ENCODE measurements around the gene PLA2G7. TPM values are rescaled to one million over a fixed set of nuclear protein-coding genes. Genes with fewer than 3 reads are reported as not detected.
"Not testable (repeated sequence)": the region's sequence is repeated elsewhere in the genome, so short reads cannot be mapped to it uniquely, and the experiment has no call there.

PLA2G7 gene
- polyA plus RNA-seq, 1 experiment, result not detected

- POLR2A ChIA-PET, result no interaction called here
- no peak for TF ChIP-seq CTCF (IDR thresholded peaks at IDR 0.05; ENCODE audit: insufficient read depth, low read depth, low read length)
These were observed 10.8 kb upstream of the PLA2G7 start for GRCh38 chr6:46745973-46746372.

GRCh38 chr6:46744159-46744725 is 9.1 kb upstream of the PLA2G7 start:
- CTCF ChIA-PET; H3K4me3 ChIP-seq (ENCODE audit: low read depth, low read length); POLR2A ChIA-PET; DNase-seq (ENCODE audit: low read depth); H3K36me3 ChIP-seq (ENCODE audit: control insufficient read depth, insufficient read depth, low read length); H3K27me3 ChIP-seq (ENCODE audit: control insufficient read depth, insufficient read depth, low read length): not testable (repeated sequence)

More at GRCh38 chr6:46745973-46746372, 10.8 kb upstream of the PLA2G7 start:
- no peaks in the 10 kb centered on the region for H3K27me3 ChIP-seq (ENCODE audit: control insufficient read depth, insufficient read depth, low read length)
- no peak for DNase-seq (ENCODE audit: low read depth)
- H3K4me3 ChIP-seq (ENCODE audit: low read depth, low read length), result no peak overlapping the region
- H3K36me3 ChIP-seq (ENCODE audit: control insufficient read depth, insufficient read depth, low read length), result no peaks in the 10 kb centered on the region
- CTCF ChIA-PET, result no interaction called here

GRCh38 chr6:46743425-46744158 is 8.4 kb upstream of the PLA2G7 start:
- CTCF ChIA-PET, result interaction anchor here (1.5 kb wide), 1 partner anchor 10 kb away, joined by 6 read pairs; no protein-coding TSS in a partner anchor
- no peaks in the 10 kb centered on the region for H3K27me3 ChIP-seq (ENCODE audit: control insufficient read depth, insufficient read depth, low read length)
- no peak for TF ChIP-seq CTCF (IDR thresholded peaks at IDR 0.05; ENCODE audit: insufficient read depth, low read depth, low read length)
- no peak for DNase-seq (ENCODE audit: low read depth)
- no peak overlapping the region for H3K4me3 ChIP-seq (ENCODE audit: low read depth, low read length)
- H3K36me3 ChIP-seq (ENCODE audit: control insufficient read depth, insufficient read depth, low read length), result no peaks in the 10 kb centered on the region
- POLR2A ChIA-PET, result no interaction called here

- Histone ChIP-seq H3K4me3 (ENCODE audit: low read depth, low read length) (no peak overlapping the region), H3K27me3 (ENCODE audit: control insufficient read depth, insufficient read depth, low read length) (no peaks in the 10 kb centered on the region), H3K36me3 (ENCODE audit: control insufficient read depth, insufficient read depth, low read length) (no peaks in the 10 kb centered on the region)
- no peak for DNase-seq (ENCODE audit: low read depth)
- POLR2A ChIA-PET, result no interaction called here
- CTCF ChIA-PET, result interaction anchor here (1.5 kb wide), 1 partner anchor 8 kb away, joined by 6 read pairs; no protein-coding TSS in a partner anchor
- TF ChIP-seq CTCF (IDR thresholded peaks at IDR 0.05; ENCODE audit: insufficient read depth, low read depth, low read length), result no peak
These were observed 6.7 kb upstream of the PLA2G7 start for GRCh38 chr6:46741910-46742309.

- ChIA-PET POLR2A (no interaction called here), CTCF (no interaction called here)
- H3K27me3 ChIP-seq (ENCODE audit: control insufficient read depth, insufficient read depth, low read length), result peaks cover 2% of the 10 kb centered on the region
- DNase-seq (ENCODE audit: low read depth), result no peak
- H3K36me3 ChIP-seq (ENCODE audit: control insufficient read depth, insufficient read depth, low read length), result no peaks in the 10 kb centered on the region
- TF ChIP-seq CTCF (IDR thresholded peaks at IDR 0.05; ENCODE audit: insufficient read depth, low read depth, low read length), result no peak
- no peak overlapping the region for H3K4me3 ChIP-seq (ENCODE audit: low read depth, low read length)
These were observed 6.3 kb upstream of the PLA2G7 start for GRCh38 chr6:46741482-46741881.

Data from BJ (cell line).